ENCODE measurements around the gene SMIM33.

DNA sequence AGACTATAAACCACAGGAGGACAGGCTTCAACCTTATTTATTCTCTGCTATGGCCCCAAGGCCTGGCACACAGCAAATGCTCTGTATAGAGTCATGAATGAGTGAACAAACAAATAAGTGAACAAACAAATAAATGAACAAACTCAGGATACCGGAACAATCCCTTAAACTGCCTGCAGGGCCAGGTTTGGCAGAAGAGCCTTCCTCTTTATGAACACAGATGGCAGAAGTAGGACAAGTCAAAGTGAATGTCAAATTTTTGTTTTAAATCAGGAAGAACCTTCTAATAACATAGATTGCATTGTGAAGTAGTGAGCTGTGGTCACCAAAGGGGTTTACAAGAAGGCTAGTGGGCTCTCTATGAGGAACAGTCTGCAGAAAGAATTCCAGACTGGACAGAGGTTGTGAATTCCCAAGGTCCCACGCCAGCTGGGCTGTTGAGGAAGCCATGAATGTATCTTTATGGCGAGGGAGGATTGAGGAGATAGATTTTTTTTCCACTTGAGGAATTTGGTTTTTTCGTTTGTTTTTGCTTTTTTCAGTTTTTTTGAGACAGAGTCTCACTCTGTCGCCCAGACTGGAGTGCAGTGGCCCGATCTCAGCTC is 42.1 kb downstream of the SMIM33 start:
- TF ChIP-seq CTCF (IDR thresholded peaks at IDR 0.05) (no peak), POLR2A (IDR thresholded peaks at IDR 0.05) (no peak)
